Measurements from ENCODE around the gene LY6G5B.

- TF ChIP-seq EZH2 (IDR thresholded peaks at IDR 0.05; ENCODE audit: borderline replicate concordance, low read depth, low read length, severe bottlenecking) (no peak), POLR2A (IDR thresholded peaks at IDR 0.05; ENCODE audit: low read depth, low read length) (no peak), POLR2AphosphoS5 (IDR thresholded peaks at IDR 0.05; ENCODE audit: insufficient read depth, low read depth, low read length) (no peak), CTCF (IDR thresholded peaks at IDR 0.05; ENCODE audit: extremely low read depth in 1 of 2, insufficient read depth in 1 of 2, low read depth in 1 of 2, low read length in 2 of 2) (no peak), GATA2 (IDR thresholded peaks at IDR 0.05; ENCODE audit: insufficient read depth, insufficient read length, low read depth, low read length) (no peak), FOS (IDR thresholded peaks at IDR 0.05; ENCODE audit: borderline replicate concordance, insufficient read depth, low read length) (no peak)
Measured at GRCh38 chr6:31651602-31652191, 18.1 kb upstream of the LY6G5B start.
